H1 (cell line): Measurements from ENCODE around the gene KIF26B. TPM values are rescaled to one million over a fixed set of nuclear protein-coding genes. Genes with fewer than 3 reads are reported as not detected.

ENCODE experiments used
- CTCF ChIA-PET: fragments of 300-600 bp; sonication (Branson Sonifier 250); formaldehyde crosslinking; loops from one replicate; lab custom pipeline; 2021; ENCODE audit not compliant: partially characterized antibody; lab: Charles Lee
- POLR2A ChIA-PET: fragments of 300-600 bp; sonication (Branson Sonifier 250); formaldehyde crosslinking; loops from one replicate; lab custom pipeline; 2021; ENCODE audit warnings: inconsistent platforms; ENCODE audit not compliant: partially characterized antibody; lab: Charles Lee
- DNase-seq, 2 experiments: peaks; one replicate each; pipeline versions ENCODE4 v3.0.0 to v3.0.0-alpha.2; 2010 to 2022; ENCODE audit warnings: low spot score in 2 of 2, low read depth in 1 of 2, mixed read lengths in 1 of 2
- FAIRE-seq: peaks from 2 replicates; lab custom pipeline; 2011; peaks lifted over from hg19 to GRCh38; lab: Jason Lieb, UNC
- H2AFZ ChIP-seq: 2 replicates; pipeline ENCODE4 v1.8.1; 2012; ENCODE audit warnings: low read length, inconsistent platforms
- H2AK5ac ChIP-seq: 2 replicates; pipeline ENCODE4 v1.6.1; 2013; ENCODE audit warnings: low read depth, low read length
- H2BK120ac ChIP-seq: replicated peaks from 2 replicates; pipeline ENCODE3; 2013; ENCODE audit warnings: low read depth, low read length, inconsistent platforms
- H2BK12ac ChIP-seq: 2 replicates; pipeline ENCODE4 v1.6.1; 2013; ENCODE audit warnings: low read depth, low read length
- H2BK15ac ChIP-seq: 2 replicates; pipeline ENCODE4 v1.6.1; 2013; ENCODE audit warnings: low read length
- H2BK20ac ChIP-seq: 2 replicates; pipeline ENCODE4 v1.6.1; 2013; ENCODE audit warnings: low read length
- H2BK5ac ChIP-seq: 2 replicates; pipeline ENCODE4 v1.6.1; 2013; ENCODE audit warnings: low read depth, low read length
- H3K14ac ChIP-seq: 2 replicates; pipeline ENCODE4 v1.6.1; 2013; ENCODE audit warnings: inconsistent platforms; ENCODE audit not compliant: insufficient read length
- H3K18ac ChIP-seq: 2 replicates; pipeline ENCODE4 v1.6.1; 2013; ENCODE audit warnings: low read length; ENCODE audit errors: extremely low read depth
- H3K23ac ChIP-seq: 2 replicates; pipeline ENCODE4 v1.6.1; 2013; ENCODE audit warnings: inconsistent platforms; ENCODE audit not compliant: insufficient read length
- H3K23me2 ChIP-seq: 2 replicates; pipeline ENCODE4 v1.6.1; 2013; ENCODE audit warnings: low read depth, low read length
- H3K27ac ChIP-seq: 2 replicates; pipeline ENCODE4 v1.6.1; 2011; ENCODE audit warnings: low read depth, low read length, inconsistent platforms
- H3K27me3 ChIP-seq, 4 experiments: replicated peaks in 1 of 4; 1 replicate in 1 of 4; 2 replicates in 3 of 4; pipeline versions ENCODE4 v1.6.1 to v1.8.1; 2011 to 2013; ENCODE audit warnings: low read length in 3 of 4, mild to moderate bottlenecking in 3 of 4, inconsistent platforms in 2 of 4, mixed read lengths in 2 of 4, moderate library complexity in 1 of 4; ENCODE audit not compliant: control insufficient read depth in 3 of 4, insufficient read depth in 3 of 4; ENCODE audit errors: extremely low read depth in 1 of 4
- H3K36me3 ChIP-seq, 4 experiments: 2 replicates each; pipeline versions ENCODE4 v1.6.1 to v1.8.1; 2011 to 2013; ENCODE audit warnings: mild to moderate bottlenecking in 4 of 4, low read length in 3 of 4, moderate library complexity in 2 of 4, control low read depth in 1 of 4, inconsistent platforms in 1 of 4; ENCODE audit not compliant: insufficient read depth in 4 of 4, control insufficient read depth in 2 of 4
- H3K4ac ChIP-seq: replicated peaks from 2 replicates; pipeline ENCODE3; 2013; ENCODE audit warnings: low read length, low read depth, mixed read lengths, inconsistent platforms; ENCODE audit not compliant: insufficient read length
- H3K4me1 ChIP-seq, 4 experiments: replicated peaks in 1 of 4; 1 replicate in 1 of 4; 2 replicates in 3 of 4; pipeline versions ENCODE4 v1.6.1 to v1.8.1; 2011 to 2013; ENCODE audit warnings: low read length in 3 of 4, inconsistent platforms in 2 of 4, mixed read lengths in 1 of 4; ENCODE audit not compliant: insufficient read depth in 4 of 4, control insufficient read depth in 3 of 4
- H3K4me2 ChIP-seq, 2 experiments: 2 replicates each; pipeline versions ENCODE4 v1.6.1 to v1.8.1; 2011 to 2013; ENCODE audit warnings: low read depth in 2 of 2, low read length in 2 of 2, control low read depth in 1 of 2, inconsistent platforms in 1 of 2, mild to moderate bottlenecking in 1 of 2; ENCODE audit not compliant: insufficient read depth in 1 of 2
- H3K4me3 ChIP-seq, 4 experiments: fragments of 200-600, 300-600 bp in 1 of 4; sonication (generic), shearing (Covaris generic), sonication (Bioruptor Twin) in 1 of 4; 2 replicates each; pipeline versions ENCODE4 v1.5.1 to v1.8.1; 2011 to 2016; ENCODE audit warnings: low read length in 4 of 4, low read depth in 3 of 4, control low read depth in 2 of 4, inconsistent platforms in 2 of 4, mild to moderate bottlenecking in 2 of 4, mixed read lengths in 1 of 4, moderate library complexity in 1 of 4; ENCODE audit not compliant: insufficient read depth in 2 of 4; ENCODE audit errors: extremely low read depth in 1 of 4
- H3K56ac ChIP-seq: replicated peaks from 2 replicates; pipeline ENCODE3; 2013; ENCODE audit warnings: low read depth, mild to moderate bottlenecking, mixed read lengths, low read length, inconsistent platforms; ENCODE audit not compliant: insufficient read length
- H3K79me1 ChIP-seq: 2 replicates; pipeline ENCODE4 v1.6.1; 2013; ENCODE audit warnings: low read depth, low read length, control low read depth
- H3K79me2 ChIP-seq, 2 experiments: 2 replicates each; pipeline versions ENCODE4 v1.6.1 to v1.8.1; 2012 to 2013; ENCODE audit warnings: low read length in 2 of 2, mild to moderate bottlenecking in 2 of 2, inconsistent platforms in 1 of 2; ENCODE audit not compliant: insufficient read depth in 2 of 2, control insufficient read depth in 1 of 2
- H3K9ac ChIP-seq, 4 experiments: replicated peaks in 1 of 4; 1 replicate in 1 of 4; 2 replicates in 3 of 4; pipeline versions ENCODE4 v1.6.1 to v1.8.1; 2011 to 2013; ENCODE audit warnings: low read depth in 3 of 4, low read length in 3 of 4, control low read depth in 2 of 4, mild to moderate bottlenecking in 2 of 4, moderate library complexity in 2 of 4, inconsistent platforms in 1 of 4; ENCODE audit errors: extremely low read depth in 1 of 4
- H3K9me3 ChIP-seq, 2 experiments: 2 replicates each; pipeline versions ENCODE4 v1.6.1 to v1.8.1; 2012 to 2013; ENCODE audit warnings: mild to moderate bottlenecking in 2 of 2, moderate library complexity in 2 of 2, control low read depth in 1 of 2, inconsistent platforms in 1 of 2, low read depth in 1 of 2, low read length in 1 of 2, mixed read lengths in 1 of 2; ENCODE audit not compliant: insufficient read depth in 2 of 2
- H4K20me1 ChIP-seq, 2 experiments: replicated peaks in 1 of 2; 2 replicates each; pipeline versions ENCODE3 to v1.8.1; 2011 to 2013; ENCODE audit warnings: inconsistent platforms in 2 of 2, low read length in 2 of 2, mild to moderate bottlenecking in 1 of 2; ENCODE audit not compliant: insufficient read depth in 2 of 2, control insufficient read depth in 1 of 2
- H4K5ac ChIP-seq: 2 replicates; pipeline ENCODE4 v1.6.1; 2013; ENCODE audit warnings: low read length, low read depth, mixed read lengths, inconsistent platforms; ENCODE audit not compliant: insufficient read length
- H4K8ac ChIP-seq: 2 replicates; pipeline ENCODE4 v1.8.0; 2013; ENCODE audit warnings: mild to moderate bottlenecking, moderate library complexity, low read length, inconsistent platforms; ENCODE audit not compliant: insufficient read depth; ENCODE audit errors: extremely low read depth
- H4K91ac ChIP-seq: replicated peaks from 2 replicates; pipeline ENCODE3; 2013; ENCODE audit warnings: low read length, mixed read lengths, inconsistent platforms; ENCODE audit not compliant: insufficient read length
- CHD1 ChIP-seq: IDR thresholded peaks from 2 replicates; pipeline ENCODE4 v1.6.1; 2012; ENCODE audit warnings: low read depth, low read length, improper control_type of control experiment
- WGBS, 2 experiments: shearing (Covaris generic) in 1 of 2; methylation state at CpG; one replicate each; pipeline versions ENCODE4 v1.1.6 to v1.1.7; 2013 to 2015; ENCODE audit warnings: low lambda C conversion rate in 2 of 2, mixed read lengths in 2 of 2, inconsistent platforms in 1 of 2, low coverage in 1 of 2, missing lambda C conversion rate in 1 of 2; ENCODE audit not compliant: insufficient replicate concordance in 2 of 2, insufficient coverage in 1 of 2, insufficient read length in 1 of 2; ENCODE audit errors: extremely low coverage in 1 of 2, missing lambda C conversion rate in 1 of 2; 5-methylcytosine and 5-hydroxymethylcytosine counted together
- polyA plus RNA-seq, 7 experiments: library from polyadenylated mRNA; depleted of rRNA in 3 of 7; stranded (reverse) in 5 of 7; unstranded in 2 of 7; fragments of >200 nt in 5 of 7; fragments of 200-250 nt in 2 of 7; gene quantifications; 1 replicate in 5 of 7; 2 replicates in 1 of 7; 4 replicates in 1 of 7; pipeline versions ENCODE4 v1.2.1 to v1.2.3, GENCODE V29; 2011 to 2013; ENCODE audit warnings: missing spikeins in 2 of 7, mixed read lengths in 2 of 7
- total RNA-seq: library from RNA; stranded (reverse); fragmentation: NEBNext Ultra II Directional; extraction: Animal tissue kit (Norgen Biotek cat#: 25700); gene quantifications from 2 replicates; pipeline ENCODE4 v1.2.1, GENCODE V29; 2021

Gene KIF26B
- total and polyA plus RNA-seq, 2 of the 8 experiments (the other 6 are each of a cell fraction or from before 2014, with no cell fraction given), result 0.06 to 0.28 TPM

DNA sequence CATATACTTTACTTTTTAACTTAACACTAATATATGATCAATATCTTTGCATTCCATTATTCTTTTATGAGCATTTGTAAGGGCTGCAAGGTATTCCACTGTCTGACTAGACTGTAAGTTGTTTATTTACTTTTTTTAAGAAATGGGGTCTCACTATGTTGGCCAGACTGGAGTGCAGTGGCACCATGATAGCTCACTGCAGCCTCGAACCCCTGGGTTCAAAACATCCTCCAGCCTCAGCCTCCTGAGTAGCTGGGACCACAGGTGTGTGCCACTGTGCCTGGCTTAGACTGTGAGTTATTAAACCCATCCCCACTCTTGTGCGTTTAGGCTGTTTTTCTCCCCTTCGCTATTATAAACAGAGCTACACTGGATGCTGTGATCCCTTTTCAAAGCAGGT is 6.7 kb upstream of the KIF26B start:
- no peaks in the 10 kb centered on the region for H3K79me2 ChIP-seq
- no peak overlapping the region for H3K4me2 ChIP-seq
- no peak overlapping the region for H3K56ac ChIP-seq
- H3K4me1 ChIP-seq, result no peaks in the 10 kb centered on the region; a peak in 1 of 7 replicates
- no peak overlapping the region for H3K9ac ChIP-seq
- H3K36me3 ChIP-seq, result no peaks in the 10 kb centered on the region
- H3K4me3 ChIP-seq, result no peak overlapping the region
- H3K4ac ChIP-seq, result no peak overlapping the region
- no peak overlapping the region for H2BK15ac ChIP-seq
- ChIA-PET CTCF (interaction anchor here (0.7 to 1.9 kb wide), 5 partner anchors 8 to 538 kb away, joined by 3 to 7 read pairs (median 4); no protein-coding TSS in a partner anchor), POLR2A (no interaction called here)
- peaks cover 0 to 6% of the 10 kb centered on the region in 2 experiments for H4K20me1 ChIP-seq
- no peak overlapping the region for H2AK5ac ChIP-seq
- no peak overlapping the region for H3K18ac ChIP-seq
- H2BK120ac ChIP-seq, result no peak overlapping the region
- H3K9me3 ChIP-seq, result no peaks in the 10 kb centered on the region
- no peak overlapping the region for H3K23ac ChIP-seq
- no peak overlapping the region for H3K27ac ChIP-seq
- DNase-seq (no peak), FAIRE-seq (no peak)
- no peak overlapping the region for H3K14ac ChIP-seq
- no peaks in the 10 kb centered on the region for H3K79me1 ChIP-seq
- H2BK20ac ChIP-seq, result no peak overlapping the region
- no peak overlapping the region for H2BK5ac ChIP-seq
- H2AFZ ChIP-seq, result no peak overlapping the region
- no peak overlapping the region for H4K8ac ChIP-seq
- no peaks in the 10 kb centered on the region; the same call in 1 of the 2 replicates for H3K23me2 ChIP-seq
- peaks cover 0 to under 1% (median under 1%) of the 10 kb centered on the region in 4 experiments; a peak in 4 of 7 replicates for H3K27me3 ChIP-seq
- no peak overlapping the region for H4K5ac ChIP-seq
- no peak overlapping the region for H2BK12ac ChIP-seq
- 87% methylated on average over 3 of the region's 3 CpGs; no CpG with 5 or more reads in 1 of the 2 experiments for WGBS, 2 experiments
- H4K91ac ChIP-seq, result no peak overlapping the region
- no peak for TF ChIP-seq CHD1
